Endothelial cell of umbilical vein (primary cell): ENCODE measurements around the gene DAB2IP. TPM values are rescaled to one million over a fixed set of nuclear protein-coding genes. Genes with fewer than 3 reads are reported as not detected.

ENCODE experiments used
- BruUV-seq: library from RNA; stranded (reverse); fragments of 400-500 nt; replicated peaks from 2 replicates; lab custom pipeline; 2021; lab: Mats Ljungman, UMichigan
- CTCF ChIA-PET: fragments of 300-600, 350-600 bp; sonication (Branson Sonifier 250); formaldehyde crosslinking; loops from one replicate; lab custom pipeline; 2021; ENCODE audit warnings: antibody characterized with exemption, inconsistent platforms; lab: Charles Lee
- POLR2A ChIA-PET: fragments of 300-600, 350-600 bp; sonication (Branson Sonifier 250); formaldehyde crosslinking; loops from one replicate; lab custom pipeline; 2021; ENCODE audit warnings: antibody characterized with exemption, inconsistent platforms; lab: Charles Lee
- DNase-seq: peaks from one replicate; pipeline ENCODE4 v3.0.0-alpha.2; 2011; ENCODE audit warnings: low read depth, low spot score
- FAIRE-seq: peaks from 2 replicates; lab custom pipeline; 2011; peaks lifted over from hg19 to GRCh38; lab: Jason Lieb, UNC
- H2AFZ ChIP-seq: 2 replicates; pipeline ENCODE4 v1.6.0; 2012; ENCODE audit warnings: low read depth, low read length, control low read depth, inconsistent platforms
- H3K27ac ChIP-seq: 2 replicates; pipeline ENCODE4 v1.5.1; 2011; ENCODE audit warnings: low read depth, mild to moderate bottlenecking, control low read depth, low read length, moderate library complexity; ENCODE audit not compliant: insufficient read depth
- H3K27me3 ChIP-seq, 2 experiments: 2 replicates each; pipeline versions ENCODE4 v1.6.0 to v1.6.1; 2011; ENCODE audit warnings: low read length in 2 of 2, mixed read lengths in 1 of 2; ENCODE audit not compliant: control insufficient read depth in 2 of 2, insufficient read depth in 2 of 2
- H3K36me3 ChIP-seq, 2 experiments: 2 replicates in 1 of 2; 3 replicates in 1 of 2; pipeline ENCODE4 v1.5.1; 2011; ENCODE audit warnings: low read length in 2 of 2, mild to moderate bottlenecking in 1 of 2, moderate library complexity in 1 of 2; ENCODE audit not compliant: control insufficient read depth in 2 of 2, insufficient read depth in 2 of 2; ENCODE audit errors: extremely low read depth in 1 of 2
- H3K4me1 ChIP-seq: 3 replicates; pipeline ENCODE4 v1.5.1; 2011; ENCODE audit warnings: mild to moderate bottlenecking, low read length; ENCODE audit not compliant: control insufficient read depth, insufficient read depth; ENCODE audit errors: extremely low read depth
- H3K4me2 ChIP-seq: 2 replicates; pipeline ENCODE4 v1.6.1; 2011; ENCODE audit warnings: low read length, control low read depth, mixed read lengths; ENCODE audit not compliant: insufficient read depth
- H3K4me3 ChIP-seq, 3 experiments: fragments of 200-600 bp in 1 of 3; sonication (generic), shearing (Covaris generic) in 1 of 3; replicated peaks in 1 of 3; 2 replicates each; pipeline ENCODE4 v1.5.1; 2011 to 2016; ENCODE audit warnings: control low read depth in 3 of 3, low read length in 3 of 3, mild to moderate bottlenecking in 2 of 3, inconsistent platforms in 1 of 3, low read depth in 1 of 3, moderate library complexity in 1 of 3; ENCODE audit not compliant: insufficient read depth in 1 of 3
- H3K79me2 ChIP-seq: 2 replicates; pipeline ENCODE4 v1.6.0; 2012; ENCODE audit warnings: low read length, inconsistent platforms; ENCODE audit not compliant: control insufficient read depth, insufficient read depth
- H3K9ac ChIP-seq: replicated peaks from 2 replicates; pipeline ENCODE3; 2011; ENCODE audit warnings: low read length, control low read depth; ENCODE audit not compliant: insufficient read depth; ENCODE audit errors: extremely low read depth
- H3K9me1 ChIP-seq: replicated peaks from 3 replicates; pipeline ENCODE4 v1.6.0; 2011; ENCODE audit warnings: mild to moderate bottlenecking, low read length; ENCODE audit not compliant: control insufficient read depth, insufficient read depth; ENCODE audit errors: extremely low read depth
- H3K9me3 ChIP-seq: replicated peaks from 2 replicates; pipeline ENCODE4 v1.5.1; 2012; ENCODE audit warnings: low read length, inconsistent platforms; ENCODE audit not compliant: control insufficient read depth, insufficient read depth
- H4K20me1 ChIP-seq: replicated peaks from 2 replicates; pipeline ENCODE3; 2011; ENCODE audit warnings: mild to moderate bottlenecking, low read length; ENCODE audit not compliant: control insufficient read depth, insufficient read depth; ENCODE audit errors: extremely low read depth
- EZH2 ChIP-seq: IDR thresholded peaks from 2 replicates; pipeline ENCODE4 v1.6.1; 2012; ENCODE audit warnings: borderline replicate concordance, low read depth, mild to moderate bottlenecking, moderate library complexity, low read length, inconsistent platforms; ENCODE audit not compliant: severe bottlenecking
- FOS ChIP-seq: IDR thresholded peaks from 2 replicates; pipeline ENCODE4 v1.6.1; 2011; ENCODE audit warnings: mild to moderate bottlenecking, low read length, moderate library complexity, borderline replicate concordance; ENCODE audit not compliant: insufficient read depth
- GATA2 ChIP-seq: IDR thresholded peaks from 2 replicates; pipeline ENCODE4 v1.7.0; 2011; ENCODE audit warnings: low read depth, mild to moderate bottlenecking, moderate library complexity, mixed read lengths, low read length; ENCODE audit not compliant: insufficient read length, insufficient read depth
- JUN ChIP-seq: IDR thresholded peaks from 2 replicates; pipeline ENCODE4 v1.6.1; 2011; ENCODE audit warnings: borderline replicate concordance, low read depth; ENCODE audit not compliant: insufficient read length, insufficient read depth
- MYC ChIP-seq: IDR thresholded peaks from one replicate; pipeline ENCODE4 v1.6.1; 2011; ENCODE audit warnings: mild to moderate bottlenecking, low read depth, low read length
- POLR2A ChIP-seq: IDR thresholded peaks from 2 replicates; pipeline ENCODE4 v1.6.1; 2012; ENCODE audit warnings: low read depth, mild to moderate bottlenecking, control low read depth, low read length
- POLR2AphosphoS5 ChIP-seq: IDR thresholded peaks from 2 replicates; pipeline ENCODE4 v1.6.1; 2012; ENCODE audit warnings: low read depth, mild to moderate bottlenecking, control low read depth, low read length, moderate library complexity; ENCODE audit not compliant: insufficient read depth
- dilution Hi-C: fragments of 300-500 bp; cut with MboI; formaldehyde crosslinking; loops from one replicate; pipeline ENCODE4 v1.15.0; 2019; ENCODE audit warnings: low sequenced_read_pairs; ENCODE audit not compliant: extremely low pct_ligation_motif_present
- intact Hi-C: fragments of 100-400 bp; cut with micrococcal nuclease; formaldehyde crosslinking; loops from one replicate; pipeline ENCODE4 v1.10.0; 2022
- polyA plus RNA-seq, 4 experiments: library from polyadenylated mRNA; depleted of rRNA in 3 of 4; stranded (reverse) in 3 of 4; unstranded in 1 of 4; fragments of >200 nt; gene quantifications; 2 replicates each; pipeline versions ENCODE4 v1.2.1 to v1.2.3, GENCODE V29; 2011 to 2012; ENCODE audit warnings: missing spikeins in 1 of 4
- total RNA-seq: library from RNA; stranded (reverse); gene quantifications from 2 replicates; pipeline ENCODE4 v1.2.3, GENCODE V29; 2021
- TF ChIP-seq, protein P1 (sequence below), 2 donors: IDR thresholded peaks; 1 replicate in 1 of 2; 2 replicates in 1 of 2; pipeline ENCODE4 v1.5.1; 2011; ENCODE audit warnings: low read length in 2 of 2, mild to moderate bottlenecking in 2 of 2, moderate library complexity in 2 of 2, control low read depth in 1 of 2, inconsistent platforms in 1 of 2, low read depth in 1 of 2; ENCODE audit not compliant: insufficient read depth in 1 of 2; ENCODE audit errors: extremely low read depth in 1 of 2
- TF ChIP-seq, protein P2 (sequence below): IDR thresholded peaks from 2 replicates; pipeline ENCODE4 v1.6.1; 2011; ENCODE audit not compliant: insufficient read depth, insufficient read length

Gene DAB2IP
- total and polyA plus RNA-seq, 2 donors (not counting 3 experiments of a cell fraction or from before 2014, with no cell fraction given), result 29.2 to 53.6 TPM

DNA sequence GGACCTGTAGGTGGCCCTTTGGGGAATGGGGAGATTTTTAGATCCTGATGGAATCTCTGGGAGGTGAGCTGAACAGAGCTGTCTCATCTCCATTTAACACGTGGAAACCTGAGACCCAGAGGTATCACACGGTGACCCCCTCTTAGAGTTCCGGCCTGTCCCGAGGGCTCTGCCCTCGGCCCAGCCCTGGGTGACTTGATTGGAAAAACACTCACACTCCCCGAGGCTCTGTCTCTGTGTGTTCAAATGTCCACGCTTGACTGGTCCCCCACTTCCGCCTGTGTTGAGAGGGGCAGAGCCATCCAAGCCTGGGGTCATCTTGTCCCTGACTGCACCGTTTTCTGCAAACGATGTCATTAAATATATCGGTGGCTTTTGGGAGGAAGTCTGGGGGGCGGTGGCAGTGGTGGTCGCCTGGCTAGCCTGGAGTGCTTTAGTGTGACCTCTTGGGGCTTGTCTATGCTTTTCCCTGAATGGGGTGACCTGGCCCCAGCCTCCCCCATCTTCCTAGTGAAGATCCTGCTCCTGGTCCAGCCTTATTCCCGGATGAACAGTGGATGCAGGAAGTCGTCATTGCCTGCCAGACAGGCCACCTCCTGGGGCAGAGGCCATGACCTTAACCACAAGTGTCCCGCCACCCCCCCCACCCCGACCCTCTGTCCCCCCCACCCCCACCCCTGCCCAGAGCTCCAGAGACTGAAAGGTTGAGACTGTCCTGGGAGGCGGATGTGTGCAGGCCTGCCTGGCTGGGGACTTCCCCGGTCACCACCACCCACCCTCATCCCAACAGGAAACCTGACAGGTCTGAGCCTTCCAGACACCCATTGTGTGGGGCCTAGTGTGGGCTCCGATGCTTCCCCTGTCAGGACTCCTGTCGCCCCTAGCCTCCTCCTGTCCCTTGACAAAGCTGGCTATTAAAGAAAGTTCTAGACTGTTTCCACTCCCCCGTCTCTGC lies 5.3 kb upstream of the DAB2IP start:
- BruUV-seq, result no TSS peak
- FAIRE-seq, result no peak
- ChIA-PET CTCF (no interaction called here), POLR2A (no interaction called here)
- Histone ChIP-seq H3K79me2 (no peaks in the 10 kb centered on the region), H3K9me3 (no peaks in the 10 kb centered on the region), H2AFZ (no peak overlapping the region), H3K9me1 (no peaks in the 10 kb centered on the region), H3K4me3 (no peak overlapping the region), H4K20me1 (no peaks in the 10 kb centered on the region), H3K27ac (no peak overlapping the region), H3K9ac (no peak overlapping the region), H3K4me1 (peaks cover 11% of the 10 kb centered on the region), H3K27me3 (no peaks in the 10 kb centered on the region), H3K36me3 (no peaks in the 10 kb centered on the region), H3K4me2 (no peak overlapping the region)
- no peak for TF ChIP-seq POLR2AphosphoS5
- no peak for TF ChIP-seq JUN
- TF ChIP-seq, protein P1, sequence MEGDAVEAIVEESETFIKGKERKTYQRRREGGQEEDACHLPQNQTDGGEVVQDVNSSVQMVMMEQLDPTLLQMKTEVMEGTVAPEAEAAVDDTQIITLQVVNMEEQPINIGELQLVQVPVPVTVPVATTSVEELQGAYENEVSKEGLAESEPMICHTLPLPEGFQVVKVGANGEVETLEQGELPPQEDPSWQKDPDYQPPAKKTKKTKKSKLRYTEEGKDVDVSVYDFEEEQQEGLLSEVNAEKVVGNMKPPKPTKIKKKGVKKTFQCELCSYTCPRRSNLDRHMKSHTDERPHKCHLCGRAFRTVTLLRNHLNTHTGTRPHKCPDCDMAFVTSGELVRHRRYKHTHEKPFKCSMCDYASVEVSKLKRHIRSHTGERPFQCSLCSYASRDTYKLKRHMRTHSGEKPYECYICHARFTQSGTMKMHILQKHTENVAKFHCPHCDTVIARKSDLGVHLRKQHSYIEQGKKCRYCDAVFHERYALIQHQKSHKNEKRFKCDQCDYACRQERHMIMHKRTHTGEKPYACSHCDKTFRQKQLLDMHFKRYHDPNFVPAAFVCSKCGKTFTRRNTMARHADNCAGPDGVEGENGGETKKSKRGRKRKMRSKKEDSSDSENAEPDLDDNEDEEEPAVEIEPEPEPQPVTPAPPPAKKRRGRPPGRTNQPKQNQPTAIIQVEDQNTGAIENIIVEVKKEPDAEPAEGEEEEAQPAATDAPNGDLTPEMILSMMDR (IDR thresholded peaks at IDR 0.05; ENCODE audit: extremely low read depth in 1 of 2, insufficient read depth in 1 of 2, low read depth in 1 of 2, low read length in 2 of 2), result no peak
- TF ChIP-seq, protein P2, sequence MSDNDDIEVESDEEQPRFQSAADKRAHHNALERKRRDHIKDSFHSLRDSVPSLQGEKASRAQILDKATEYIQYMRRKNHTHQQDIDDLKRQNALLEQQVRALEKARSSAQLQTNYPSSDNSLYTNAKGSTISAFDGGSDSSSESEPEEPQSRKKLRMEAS, result no peak
- no peak for TF ChIP-seq FOS
- TF ChIP-seq EZH2, result no peak
- TF ChIP-seq MYC, result no peak
- no peak for TF ChIP-seq GATA2
- TF ChIP-seq POLR2A, result no peak
- no peak for DNase-seq
- dilution Hi-C loops (no loop called here), intact Hi-C loops (no loop called here)
